NB4 (cell line): ENCODE results near the gene TUBA1B.

Experiments
- DNase-seq: peaks from one replicate; pipeline ENCODE4 v3.0.0; 2010; ENCODE audit warnings: low read depth
- H3K4me3 ChIP-seq: one replicate; pipeline ENCODE4 v1.5.1; 2011; ENCODE audit warnings: mild to moderate bottlenecking, low read depth, low read length, moderate library complexity
- CTCF ChIP-seq: IDR thresholded peaks from one replicate; pipeline ENCODE4 v1.5.1; 2012; ENCODE audit warnings: low read depth, low read length
- MAX ChIP-seq: IDR thresholded peaks from 2 replicates; pipeline ENCODE4 v1.6.1; 2011; ENCODE audit warnings: low read depth, low read length
- MYC ChIP-seq: IDR thresholded peaks from 2 replicates; pipeline ENCODE4 v1.6.1; 2011; ENCODE audit warnings: low read depth, low read length
- POLR2A ChIP-seq: IDR thresholded peaks from 2 replicates; pipeline ENCODE4 v1.6.1; 2011; ENCODE audit warnings: mild to moderate bottlenecking; ENCODE audit not compliant: insufficient read length; ENCODE audit errors: extremely low read depth

The TUBA1B gene

GRCh38 chr12:49160399-49160798 is 29.2 kb upstream of the TUBA1B start:
- TF ChIP-seq CTCF (no peak), MYC (no peak), POLR2A (no peak), MAX (no peak)
- no peak overlapping the region for H3K4me3 ChIP-seq
- DNase-seq: peak; percentile 20

GRCh38 chr12:49154221-49154620 is 23.0 kb upstream of the TUBA1B start:
- TF ChIP-seq MYC: no peak
- TF ChIP-seq CTCF: no peak
- no peak for TF ChIP-seq POLR2A
- no peak for TF ChIP-seq MAX
- no peak for DNase-seq

GRCh38 chr12:49147384-49147783 is 16.2 kb upstream of the TUBA1B start:
- no peak overlapping the region for H3K4me3 ChIP-seq
- no peak for DNase-seq
- TF ChIP-seq MYC (no peak), MAX (no peak), POLR2A (no peak), CTCF (no peak)

More at GRCh38 chr12:49154221-49154620, 23.0 kb upstream of the TUBA1B start:
- H3K4me3 ChIP-seq: no peak overlapping the region

GRCh38 chr12:49146406-49146805 is 15.2 kb upstream of the TUBA1B start:
- H3K4me3 ChIP-seq: no peak overlapping the region
- DNase-seq: no peak
- TF ChIP-seq POLR2A (no peak), MYC (no peak), MAX (no peak), CTCF (no peak)

GRCh38 chr12:49144384-49144783 is 13.2 kb upstream of the TUBA1B start:
- no peak for TF ChIP-seq MAX
- no peak for DNase-seq
- H3K4me3 ChIP-seq: no peak overlapping the region

- no peak overlapping the region for H3K4me3 ChIP-seq
- no peak for DNase-seq
- TF ChIP-seq MAX: no peak
- no peak for TF ChIP-seq MYC
- no peak for TF ChIP-seq CTCF
- TF ChIP-seq POLR2A: no peak
Observed at GRCh38 chr12:49138999-49139398, 7.8 kb upstream of the TUBA1B start.
